Fibroblast of villous mesenchyme (primary cell): ENCODE measurements around the gene RUVBL2. TPM values are rescaled to one million over a fixed set of nuclear protein-coding genes. Genes with fewer than 3 reads are reported as not detected.

ENCODE experiments used
- DNase-seq: peaks from one replicate; pipeline ENCODE4 v3.0.0-alpha.2; 2010; ENCODE audit warnings: low read depth
- H3K4me3 ChIP-seq: 2 replicates; pipeline ENCODE4 v1.5.1; 2011; ENCODE audit warnings: low read depth, mild to moderate bottlenecking, low read length
- total RNA-seq: library from RNA; depleted of rRNA; stranded (reverse); fragments of >200 nt; gene quantifications from 2 replicates; pipeline ENCODE4 v1.2.3, GENCODE V29; 2012
- TF ChIP-seq, protein P1 (sequence below): IDR thresholded peaks from 2 replicates; pipeline ENCODE4 v1.5.1; 2012; ENCODE audit warnings: low read depth, mild to moderate bottlenecking, low read length; ENCODE audit not compliant: insufficient read depth

The RUVBL2 gene
- 162 and 176 TPM in 2 replicates for total RNA-seq

DNA sequence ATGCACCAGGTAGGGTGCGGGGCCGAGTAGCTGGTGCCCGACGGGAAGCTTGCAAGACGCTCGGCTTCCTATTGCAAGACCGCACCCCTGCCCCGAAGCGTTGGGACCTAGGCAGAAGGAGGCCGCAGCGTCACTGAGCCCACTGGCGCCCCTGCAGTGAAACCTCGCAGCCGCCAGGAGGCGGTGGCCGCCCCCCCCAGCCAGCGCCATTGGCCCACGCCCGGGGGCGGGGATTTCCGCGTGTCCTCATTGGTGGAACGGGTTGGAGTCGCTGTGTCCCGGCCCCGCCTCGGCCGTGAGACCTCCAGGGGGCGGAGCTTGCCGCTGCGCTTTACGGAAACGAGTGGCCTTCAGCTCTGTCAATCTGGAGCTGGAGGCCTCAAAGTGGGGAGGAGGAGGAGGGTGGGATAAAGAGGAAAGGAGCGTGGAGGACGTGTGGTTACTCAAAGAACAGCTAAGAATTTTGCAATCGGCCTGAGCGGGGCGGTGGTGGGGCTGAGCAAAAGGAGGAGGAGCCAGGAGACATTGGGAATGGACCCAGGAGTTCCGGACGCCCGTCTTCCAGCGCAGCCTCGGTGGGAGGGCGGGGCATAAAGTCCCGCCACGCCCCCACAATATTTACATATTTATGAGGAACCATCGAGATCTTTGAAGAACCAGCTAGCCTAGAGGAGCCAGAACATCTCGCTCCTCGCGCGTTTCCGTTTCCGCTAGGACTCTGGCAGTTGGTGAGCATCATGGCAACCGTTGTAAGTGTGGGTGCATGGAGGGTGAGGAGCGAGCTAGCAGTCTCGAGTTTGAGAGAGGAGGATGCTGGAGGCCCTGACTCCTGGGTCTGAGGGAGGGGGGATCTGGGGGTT, at the start of gene RUVBL2, which contains the start of gene GYS1:
Gene RUVBL2 (plus strand): TSS at position 713 of the 860 bp plus-strand sequence. CDS start 25 bp downstream, at position 738.
Gene GYS1 (minus strand): TSS at position 135 of the 860 bp plus-strand sequence. CDS start 197 bp downstream, outside the sequence.
- peak within 1 kb of the TSS; percentile 95 for H3K4me3 ChIP-seq
- TF ChIP-seq, protein P1, sequence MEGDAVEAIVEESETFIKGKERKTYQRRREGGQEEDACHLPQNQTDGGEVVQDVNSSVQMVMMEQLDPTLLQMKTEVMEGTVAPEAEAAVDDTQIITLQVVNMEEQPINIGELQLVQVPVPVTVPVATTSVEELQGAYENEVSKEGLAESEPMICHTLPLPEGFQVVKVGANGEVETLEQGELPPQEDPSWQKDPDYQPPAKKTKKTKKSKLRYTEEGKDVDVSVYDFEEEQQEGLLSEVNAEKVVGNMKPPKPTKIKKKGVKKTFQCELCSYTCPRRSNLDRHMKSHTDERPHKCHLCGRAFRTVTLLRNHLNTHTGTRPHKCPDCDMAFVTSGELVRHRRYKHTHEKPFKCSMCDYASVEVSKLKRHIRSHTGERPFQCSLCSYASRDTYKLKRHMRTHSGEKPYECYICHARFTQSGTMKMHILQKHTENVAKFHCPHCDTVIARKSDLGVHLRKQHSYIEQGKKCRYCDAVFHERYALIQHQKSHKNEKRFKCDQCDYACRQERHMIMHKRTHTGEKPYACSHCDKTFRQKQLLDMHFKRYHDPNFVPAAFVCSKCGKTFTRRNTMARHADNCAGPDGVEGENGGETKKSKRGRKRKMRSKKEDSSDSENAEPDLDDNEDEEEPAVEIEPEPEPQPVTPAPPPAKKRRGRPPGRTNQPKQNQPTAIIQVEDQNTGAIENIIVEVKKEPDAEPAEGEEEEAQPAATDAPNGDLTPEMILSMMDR: peak; percentile 73
- peak; percentile 100 for DNase-seq

DNA sequence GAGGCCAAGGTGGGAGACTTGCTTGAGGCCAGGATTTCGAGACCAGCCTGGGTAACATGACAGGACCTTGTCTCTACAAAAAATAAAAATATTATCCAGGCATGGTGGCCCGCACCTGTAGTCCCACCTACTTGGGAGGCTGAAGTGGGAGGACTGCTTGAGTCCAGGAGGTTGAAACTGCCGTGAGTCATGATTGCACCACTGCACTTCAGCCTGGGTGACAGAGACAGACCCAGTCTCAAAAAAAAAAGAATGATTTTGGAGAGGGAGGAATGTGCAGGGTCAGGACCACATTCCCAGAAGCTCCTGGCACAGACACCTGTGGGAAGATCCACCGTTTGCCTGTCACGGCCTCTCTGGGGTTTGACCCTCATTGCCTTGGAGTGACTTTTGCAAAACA, 48.3 kb upstream of the RUVBL2 start:
- no peak for DNase-seq
- H3K4me3 ChIP-seq: no peak overlapping the region
- TF ChIP-seq, protein P1: no peak

DNA sequence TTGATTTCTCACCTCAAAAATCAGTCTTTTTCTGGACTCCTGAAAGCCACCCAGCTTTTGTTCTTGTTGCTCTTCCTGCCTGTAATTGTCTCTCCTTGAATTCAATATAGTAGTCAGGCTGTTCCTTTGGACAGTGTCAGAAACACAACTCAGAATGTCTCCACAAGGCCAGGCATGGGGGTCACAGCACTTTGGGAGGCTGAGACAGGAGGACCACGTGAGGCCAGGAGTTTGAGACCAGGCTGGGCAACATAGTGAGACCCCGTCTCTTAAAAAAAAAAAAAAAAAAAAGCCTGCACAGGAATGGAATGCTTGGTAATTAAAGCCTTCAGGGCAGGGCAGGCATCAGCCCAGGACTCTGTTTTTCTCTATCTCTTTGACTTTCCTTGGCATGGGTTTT, 47.9 kb upstream of the RUVBL2 start:
- TF ChIP-seq, protein P1: no peak
- H3K4me3 ChIP-seq: no peak overlapping the region
- no peak for DNase-seq

DNA sequence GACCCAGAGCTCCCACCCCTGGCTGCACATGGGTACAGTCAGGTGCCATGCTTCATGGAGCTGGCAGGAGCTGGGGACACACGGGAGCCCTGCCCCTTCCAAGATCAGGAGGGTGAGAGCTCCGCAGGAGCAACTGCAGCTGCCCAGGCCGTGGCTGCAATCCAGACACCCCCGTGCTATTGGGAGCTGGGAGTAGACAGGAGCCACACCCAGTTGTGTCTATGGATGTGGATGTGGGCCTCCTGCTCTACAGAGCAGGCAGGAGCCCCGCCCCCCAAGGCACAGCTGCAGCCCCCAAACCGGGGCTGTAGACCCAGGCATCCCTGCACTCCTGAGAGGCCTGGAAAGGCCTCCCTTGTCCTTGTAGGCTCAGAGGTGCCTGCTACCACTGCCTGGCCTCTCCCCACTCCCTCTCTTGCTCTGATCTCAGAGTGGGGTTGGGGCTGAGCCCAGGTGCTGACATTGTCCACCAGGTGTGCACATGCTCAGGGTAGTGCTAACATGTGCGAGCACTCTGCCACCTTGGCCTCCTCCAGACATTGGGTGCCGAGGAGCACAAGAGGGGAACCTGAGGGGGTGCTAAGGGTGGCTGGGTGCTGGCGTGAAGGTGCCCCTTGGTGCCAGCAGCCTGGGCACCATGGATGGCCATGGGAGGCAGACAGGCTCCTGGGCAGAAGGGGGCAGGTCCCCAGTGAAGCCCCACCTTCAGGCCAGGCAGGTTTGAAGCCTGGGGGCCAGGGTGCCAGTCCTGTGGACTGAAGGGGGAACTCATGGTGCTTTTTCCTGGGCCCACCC, 47.0 kb upstream of the RUVBL2 start:
- H3K4me3 ChIP-seq: no peak overlapping the region
- TF ChIP-seq, protein P1: no peak
- DNase-seq: no peak

DNA sequence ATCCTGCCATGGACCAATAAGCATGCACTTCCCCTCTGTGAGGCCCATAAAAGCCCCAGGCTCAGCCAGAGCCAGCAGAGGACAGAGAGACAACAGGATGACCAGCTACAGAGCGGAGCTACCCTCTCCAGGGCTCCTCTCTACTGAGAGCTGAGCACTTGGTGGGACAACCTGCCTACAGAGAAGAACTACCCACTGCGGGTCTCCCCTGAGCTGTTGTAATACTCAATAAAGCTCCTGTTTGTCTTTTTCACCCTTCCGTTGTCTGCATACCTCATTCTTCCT, 46.5 kb upstream of the RUVBL2 start:
- no peak overlapping the region for H3K4me3 ChIP-seq
- no peak for DNase-seq
- TF ChIP-seq, protein P1: no peak

DNA sequence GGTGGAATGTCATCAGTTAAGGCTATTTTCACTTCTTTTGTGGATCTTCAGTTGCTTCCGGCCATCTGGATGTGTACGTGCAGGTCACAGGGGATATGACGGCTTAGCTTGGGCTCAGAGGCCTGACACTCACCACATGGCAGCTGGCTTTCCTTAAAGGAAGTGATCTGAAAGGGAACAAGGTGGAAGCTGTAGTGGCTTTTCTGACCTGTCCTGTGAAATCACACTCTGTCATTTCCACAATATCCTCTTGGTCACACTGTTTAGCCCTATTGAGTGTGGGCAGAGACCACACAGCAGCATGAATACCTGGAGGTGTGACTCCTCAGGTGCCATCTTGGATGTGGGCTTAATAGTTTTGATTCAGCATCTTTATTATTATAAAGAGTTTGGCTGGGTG, 43.5 kb upstream of the RUVBL2 start:
- H3K4me3 ChIP-seq: no peak overlapping the region
- DNase-seq: no peak
- TF ChIP-seq, protein P1: no peak
